NCI-H226 (cell line): ENCODE measurements around the gene RFTN2.
"Not testable (repeated sequence)": the region's sequence is repeated elsewhere in the genome, so short reads cannot be mapped to it uniquely, and the experiment has no call there.

Source experiments
- DNase-seq: peaks from one replicate; pipeline ENCODE4 v3.0.0-alpha.2; 2015

The RFTN2 gene

DNA sequence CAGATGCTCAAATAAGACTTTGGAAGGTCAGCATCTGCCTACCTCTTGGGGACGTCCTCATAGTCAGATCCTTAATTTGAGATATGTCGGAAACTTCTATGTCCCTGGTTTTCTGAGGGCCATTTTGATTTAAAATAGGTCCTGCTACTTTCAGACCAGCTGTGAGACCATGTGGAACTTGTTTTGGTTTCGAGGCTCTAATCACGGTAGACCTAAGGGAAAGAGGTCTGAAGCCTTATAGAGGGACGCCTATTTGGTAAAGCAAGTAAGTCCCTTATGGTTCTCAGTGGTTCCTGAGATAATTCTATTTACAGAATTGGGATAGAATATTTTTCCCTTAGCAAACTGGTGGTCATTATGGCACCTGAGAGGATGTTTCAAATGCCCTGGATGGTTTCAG is 75.1 kb downstream of the RFTN2 start:
- DNase-seq, result no peak

DNA sequence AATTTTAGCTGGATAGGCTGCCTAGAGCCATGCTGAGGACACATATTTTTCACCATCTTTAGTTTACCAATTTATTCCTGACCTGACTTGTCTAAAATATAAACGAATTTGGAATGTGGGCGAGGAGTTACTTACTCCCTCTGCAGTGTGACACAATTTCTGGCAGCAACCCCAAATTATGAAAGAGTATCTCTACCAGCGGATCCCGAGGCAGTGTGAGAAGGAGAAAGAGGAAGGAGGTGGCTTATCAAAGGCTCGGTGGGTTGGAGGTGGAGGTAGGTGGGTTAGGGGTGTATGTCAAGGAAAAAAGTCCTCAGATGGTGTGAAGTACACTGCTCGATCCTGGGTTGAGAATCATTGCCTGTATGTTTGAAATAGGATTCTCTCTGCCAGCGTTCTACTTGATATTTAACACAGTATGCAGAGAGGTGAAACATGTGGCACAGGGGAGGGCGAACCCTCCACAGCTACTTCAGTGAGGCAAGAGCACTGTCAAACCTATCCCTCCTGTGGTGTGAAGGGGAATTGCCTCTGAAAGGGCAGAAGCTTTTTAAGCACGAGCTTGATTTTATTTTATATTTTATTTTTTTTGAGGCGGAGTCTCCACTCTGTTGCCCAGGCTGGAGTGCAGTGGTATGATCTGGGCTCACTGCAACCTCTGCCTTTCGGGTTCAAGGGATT is 76.0 kb downstream of the RFTN2 start:
- peak; percentile 68 for DNase-seq

DNA sequence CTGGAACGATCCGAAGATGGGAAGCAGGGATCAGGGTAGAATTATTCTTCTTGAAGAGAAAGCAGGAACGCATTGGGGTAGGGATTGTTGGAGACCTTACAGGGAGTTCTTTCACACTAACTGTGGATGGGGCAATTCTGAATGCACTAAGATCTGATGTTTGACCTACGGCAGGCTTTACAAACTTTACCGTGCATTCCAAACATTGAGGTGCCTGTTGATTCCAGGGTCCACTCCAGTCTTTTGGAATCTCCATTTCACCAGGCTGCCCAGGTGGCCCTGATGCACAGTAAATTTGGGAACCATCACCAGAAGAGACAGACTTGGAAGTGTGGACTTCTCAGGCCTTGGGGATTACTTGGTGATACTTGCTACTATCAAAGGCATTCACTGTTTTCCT is 76.9 kb downstream of the RFTN2 start:
- DNase-seq, result no peak

DNA sequence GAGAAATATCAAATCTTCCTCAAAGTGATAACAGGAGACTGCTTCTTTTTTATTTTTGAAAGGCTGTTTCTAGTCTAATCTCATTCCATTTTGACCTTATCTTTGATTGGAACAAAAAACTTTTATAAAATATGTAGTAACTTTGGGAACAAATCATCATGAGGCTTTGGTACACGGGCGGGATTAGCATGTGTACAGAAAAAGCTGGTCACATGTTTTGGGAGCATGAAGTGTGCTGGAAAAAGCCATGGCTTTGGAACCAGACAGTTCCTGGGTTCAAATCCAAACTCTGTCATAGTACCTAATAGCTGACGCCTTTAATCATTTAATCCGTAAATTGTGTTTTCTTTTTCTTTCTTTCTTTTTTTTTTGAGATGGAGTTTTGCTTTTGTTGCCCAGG is 78.2 kb downstream of the RFTN2 start:
- DNase-seq, result no peak

DNA sequence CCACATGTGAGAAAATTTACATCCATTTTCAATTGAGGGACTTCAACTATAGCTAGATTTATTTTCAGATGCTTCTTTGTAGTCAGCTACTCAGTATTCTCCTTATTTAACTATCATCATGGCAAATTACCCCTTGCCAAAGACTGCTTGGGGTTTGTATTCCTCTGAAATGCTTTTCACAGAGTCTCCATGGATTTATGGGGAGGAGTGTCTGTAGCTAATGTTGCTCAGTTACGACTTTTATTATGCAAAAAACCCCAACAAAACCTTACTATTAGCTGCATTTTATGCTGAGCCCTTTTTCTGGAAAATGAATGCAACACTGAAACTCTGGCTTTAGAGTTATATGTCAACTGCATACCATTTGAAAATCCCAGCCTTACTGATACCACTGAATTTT is 78.6 kb downstream of the RFTN2 start:
- DNase-seq, result no peak

DNA sequence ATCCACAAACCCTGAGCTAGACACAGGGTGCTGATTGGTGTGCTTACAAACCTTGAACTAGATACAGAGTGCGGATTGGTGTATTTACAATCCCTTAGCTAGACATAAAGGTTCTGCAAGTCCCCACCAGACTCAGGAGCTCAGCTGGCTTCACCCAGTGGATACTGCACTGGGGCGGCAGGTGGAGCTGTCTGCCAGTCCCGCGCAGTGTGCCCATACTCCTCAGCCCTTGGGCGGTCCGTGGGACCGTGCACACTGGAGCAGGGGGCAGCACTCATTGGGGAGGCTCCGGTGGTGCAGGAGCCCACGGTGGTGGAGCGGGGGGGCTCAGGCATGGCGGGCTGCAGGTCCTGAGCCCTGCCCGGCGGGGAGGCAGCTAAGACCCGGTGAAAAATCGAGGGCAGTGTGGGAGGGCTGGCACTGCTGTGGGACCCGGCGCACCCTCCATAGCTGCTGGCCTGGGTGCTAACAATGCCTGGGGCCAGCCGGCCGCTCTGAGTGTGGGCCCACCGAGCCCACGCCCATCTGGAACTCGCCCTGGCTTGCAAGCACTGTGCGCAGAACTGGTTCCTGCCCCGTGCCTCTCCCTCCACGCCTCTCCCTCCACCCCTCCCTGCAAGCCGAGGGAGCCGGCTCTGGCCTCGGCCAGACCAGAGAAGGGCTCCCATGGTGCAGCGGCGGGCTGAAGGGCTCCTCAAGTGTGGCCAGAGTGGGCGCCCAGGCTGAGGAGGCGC is 83.9 kb downstream of the RFTN2 start:
- DNase-seq, result no peak

DNA sequence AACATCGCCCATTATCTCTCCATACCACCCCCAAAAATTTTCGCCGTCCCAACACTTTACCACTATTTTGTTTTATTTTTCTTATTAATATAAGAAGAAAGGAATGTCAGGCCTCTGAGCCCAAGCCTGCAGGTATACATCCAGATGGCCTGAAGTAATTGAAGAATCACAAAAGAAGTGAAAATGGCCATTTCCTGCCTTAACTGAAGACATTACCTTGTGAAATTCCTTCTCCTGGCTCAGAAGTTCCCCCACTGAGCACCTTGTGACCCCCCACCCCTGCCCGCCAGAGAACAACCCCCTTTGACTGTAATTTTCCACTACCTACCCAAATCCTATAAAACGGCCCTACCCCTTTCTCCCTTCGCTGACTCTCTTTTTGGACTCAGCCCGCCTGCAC is 88.1 kb downstream of the RFTN2 start:
- not testable (repeated sequence) for DNase-seq

DNA sequence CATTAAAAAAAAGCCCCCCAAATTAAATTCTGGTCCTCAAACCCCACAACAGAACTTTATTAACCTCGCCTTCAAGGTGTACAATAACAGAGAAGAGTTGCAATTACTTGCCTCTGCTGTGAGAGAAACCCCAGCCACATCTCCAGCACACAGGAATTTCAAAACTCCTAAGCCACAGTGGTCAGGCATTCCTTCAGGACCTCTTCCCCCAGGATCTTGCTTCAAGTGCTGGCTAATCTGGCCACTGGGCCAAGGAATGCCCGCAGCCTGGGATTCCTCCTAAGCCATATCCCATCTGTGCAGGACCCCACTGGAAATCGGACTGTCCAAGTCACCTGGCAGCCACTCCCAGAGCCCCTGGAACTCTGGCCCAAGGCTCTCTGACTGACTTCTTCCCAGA is 95.2 kb downstream of the RFTN2 start:
- peak; percentile 63 for DNase-seq

DNA sequence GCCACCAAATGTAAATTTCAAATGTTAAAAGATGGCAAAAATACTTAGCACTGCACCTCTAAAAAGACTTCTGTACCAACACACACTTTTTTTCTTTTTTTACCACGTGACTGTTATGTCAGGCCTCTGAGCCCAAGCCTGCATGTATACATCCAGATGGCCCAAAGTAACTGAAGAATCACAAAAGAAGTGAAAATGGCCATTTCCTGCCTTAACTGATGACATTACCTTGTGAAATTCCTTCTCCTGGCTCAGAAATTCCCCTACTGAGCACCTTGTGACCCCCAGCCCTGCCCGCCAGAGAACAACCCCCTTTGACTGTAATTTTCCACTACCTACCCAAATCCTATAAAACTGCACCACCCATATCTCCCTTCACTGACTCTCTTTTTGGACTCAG is 97.1 kb downstream of the RFTN2 start:
- not testable (repeated sequence) for DNase-seq

DNA sequence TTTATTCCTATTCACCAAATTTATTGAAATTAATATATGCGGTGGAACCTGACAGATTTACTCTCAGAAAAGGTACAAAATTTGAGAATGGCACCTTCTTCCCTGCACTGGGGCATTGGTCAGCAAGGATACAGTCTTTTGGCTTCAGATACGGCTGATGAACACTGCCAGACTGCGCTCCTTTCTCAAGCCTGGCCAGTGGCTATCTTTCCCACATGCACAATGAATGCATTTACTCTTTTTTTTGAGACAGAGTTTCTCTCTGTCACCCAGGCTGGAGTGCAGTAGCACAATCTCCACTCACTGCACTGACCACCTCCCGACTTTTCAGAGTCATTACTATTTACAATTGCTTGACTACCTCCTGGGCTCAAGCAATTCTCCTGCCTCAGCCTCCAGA is 97.9 kb downstream of the RFTN2 start:
- DNase-seq, result no peak

DNA sequence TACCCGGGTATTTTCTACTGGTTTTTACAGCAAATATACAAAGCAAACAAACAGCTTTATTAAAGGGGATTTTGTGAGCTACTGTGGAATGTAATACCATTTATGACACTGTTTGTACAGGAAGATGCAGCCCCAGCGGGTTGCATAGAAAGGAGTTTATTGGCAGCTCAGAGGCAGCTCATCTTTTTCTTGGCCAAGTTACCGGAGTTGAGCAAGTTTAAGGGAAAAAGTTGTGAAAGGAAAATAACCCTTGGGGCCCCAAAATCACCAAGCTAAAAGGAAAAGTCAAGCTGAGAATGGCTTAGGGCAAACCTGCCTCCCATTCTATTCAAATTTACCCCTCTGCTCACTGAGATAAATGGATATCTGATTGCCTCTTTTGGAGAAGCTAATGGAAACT is 98.8 kb downstream of the RFTN2 start:
- peak; percentile 86 for DNase-seq

DNA sequence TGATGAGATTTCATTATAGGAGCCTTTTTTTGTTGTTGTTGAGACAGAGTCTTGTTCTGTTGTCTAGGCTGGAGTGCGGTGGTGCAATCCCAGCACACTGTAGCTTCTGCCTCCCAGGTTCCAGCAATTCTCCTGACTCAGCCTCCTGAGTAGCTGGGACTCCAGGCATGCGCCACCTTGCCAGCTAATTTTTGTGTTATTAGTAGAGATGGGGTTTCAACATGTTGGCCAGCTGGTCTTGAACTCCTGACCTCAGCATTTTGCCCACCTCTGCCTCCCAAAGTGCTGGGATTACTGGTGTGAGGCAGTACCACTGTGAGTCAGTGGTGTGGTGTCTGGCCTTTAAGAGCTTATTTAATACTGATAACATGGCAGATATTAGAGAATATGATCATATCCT is 99.4 kb downstream of the RFTN2 start:
- peak; percentile 97 for DNase-seq

DNA sequence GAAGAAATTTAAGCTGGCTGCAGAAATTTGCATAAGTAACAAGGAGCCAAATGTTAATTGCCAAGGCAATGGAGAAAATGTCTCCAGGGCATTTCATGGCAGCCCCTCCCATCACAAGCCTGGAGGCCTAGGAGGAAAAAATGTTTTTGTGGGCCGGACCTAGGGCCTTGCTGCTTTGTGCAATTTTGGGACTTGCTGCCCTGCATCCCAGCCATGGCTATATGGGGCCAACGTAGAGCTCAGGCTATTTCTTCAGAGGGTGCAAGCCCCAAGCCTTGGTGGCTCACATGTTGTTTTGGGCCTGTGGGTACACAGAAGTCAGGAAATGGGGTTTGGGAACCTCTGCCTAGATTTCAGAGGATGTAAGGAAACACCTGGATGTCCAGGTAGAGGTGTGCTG is 101.8 kb downstream of the RFTN2 start:
- no peak for DNase-seq

DNA sequence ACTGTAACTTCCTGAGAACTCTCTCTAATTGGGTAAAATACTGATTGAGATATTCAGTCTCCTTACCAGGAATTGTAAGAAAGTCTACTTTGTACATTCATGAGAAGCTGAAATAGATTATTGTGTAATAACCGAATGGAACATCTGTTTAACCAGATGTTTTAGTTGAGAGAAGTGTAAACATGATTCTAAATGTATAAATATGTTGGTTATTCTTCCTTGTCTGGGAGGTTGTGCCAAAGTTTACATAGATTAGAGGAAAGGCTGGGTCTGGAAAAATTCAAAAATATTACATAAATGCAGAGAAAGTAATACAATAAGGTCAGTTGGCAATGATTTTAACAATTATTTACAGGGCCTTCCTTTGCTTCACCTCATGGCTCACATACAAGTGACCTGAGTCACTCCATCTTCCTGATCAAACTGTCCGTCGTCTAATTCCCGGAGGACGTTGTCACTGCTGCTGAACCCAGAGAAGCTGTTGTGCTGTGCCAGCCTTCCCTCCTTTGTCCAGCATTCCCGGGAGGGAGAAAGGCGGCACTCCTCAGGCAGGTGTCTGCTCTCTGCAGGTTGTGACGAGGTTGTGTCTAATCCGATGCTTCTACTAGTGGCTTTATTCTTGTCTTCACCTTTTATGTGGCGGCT is 103.6 kb downstream of the RFTN2 start:
- DNase-seq, result peak; percentile 58

DNA sequence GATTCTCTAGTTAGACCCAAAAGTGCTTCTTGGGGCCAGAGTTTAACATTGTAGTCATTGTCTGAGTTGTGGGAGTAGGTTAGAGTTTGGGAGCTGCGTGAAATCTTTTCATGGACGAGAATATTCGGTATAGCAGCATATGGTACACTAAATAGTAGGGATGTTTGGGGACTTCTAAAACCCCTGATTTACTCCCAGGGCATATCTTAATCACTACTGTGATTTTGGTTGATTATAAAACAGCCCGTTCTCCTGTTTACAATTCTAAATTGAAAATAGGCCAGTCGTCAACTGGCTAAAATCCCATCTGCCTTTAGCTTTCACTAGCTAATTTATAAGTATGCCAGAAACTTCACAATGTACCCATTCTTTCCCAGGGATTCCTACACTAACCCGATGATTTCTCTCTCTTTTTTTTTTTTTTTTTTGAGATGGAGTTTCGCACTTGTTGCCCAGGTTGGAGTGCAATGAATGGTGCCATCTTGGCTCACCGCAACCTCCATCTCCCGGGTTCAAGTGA is 115.2 kb downstream of the RFTN2 start:
- DNase-seq, result no peak

DNA sequence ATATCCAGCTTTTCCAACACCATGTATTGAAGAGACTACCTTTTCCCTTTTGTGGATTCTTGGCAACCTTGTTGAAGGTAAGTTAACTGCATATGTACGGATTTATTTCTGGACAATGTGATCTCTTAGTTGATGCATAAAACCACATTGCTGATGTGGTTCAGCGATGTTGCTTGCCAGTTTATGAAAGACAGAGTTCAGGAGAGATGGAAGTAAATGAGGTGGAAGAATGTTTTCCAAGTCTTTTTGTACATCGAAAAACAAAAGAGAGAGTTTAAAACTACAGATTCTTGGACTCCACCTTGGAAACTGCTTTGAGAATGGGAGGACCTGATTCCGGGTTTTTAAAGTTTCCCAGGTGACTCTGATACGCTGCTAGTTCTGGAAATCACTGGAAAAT is 115.7 kb downstream of the RFTN2 start:
- no peak for DNase-seq

DNA sequence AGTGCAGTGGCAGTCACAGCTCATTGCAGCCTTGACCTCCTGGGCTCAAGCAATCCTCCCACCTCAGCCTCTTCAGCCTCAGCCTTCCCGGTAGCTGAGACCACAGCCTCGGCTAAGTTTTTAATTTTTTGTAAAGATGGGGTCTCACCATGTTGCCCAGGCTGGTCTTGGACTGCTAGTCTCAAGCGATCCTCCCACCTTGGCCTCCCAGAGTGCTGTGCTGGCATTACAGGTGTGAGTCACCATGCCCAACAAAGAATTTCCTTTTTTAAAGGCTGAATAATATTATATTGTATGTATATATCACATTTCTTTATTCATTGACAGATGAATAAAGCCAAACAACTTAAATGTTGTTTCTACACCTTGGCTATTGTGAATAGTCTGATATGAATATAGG is 117.0 kb downstream of the RFTN2 start:
- peak; percentile 5 for DNase-seq

DNA sequence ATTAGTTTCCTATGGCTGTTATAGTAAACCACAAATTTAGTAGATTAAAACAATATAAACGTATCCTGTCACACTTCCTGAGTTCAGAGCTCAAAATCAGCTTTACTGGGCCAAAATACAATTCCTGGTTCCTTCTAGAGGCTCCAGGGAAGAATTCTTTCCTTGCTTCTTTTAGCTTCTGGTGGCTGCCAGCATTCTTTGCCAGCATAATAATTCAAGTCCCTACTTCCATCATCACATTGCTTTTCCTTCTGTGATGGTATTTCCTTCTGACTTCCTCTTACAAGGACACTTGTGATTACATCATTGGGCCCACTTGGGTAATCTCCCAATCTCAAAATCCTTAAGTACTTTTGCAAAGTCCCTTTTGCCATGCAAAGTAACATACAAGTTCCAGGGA is 118.9 kb downstream of the RFTN2 start:
- no peak for DNase-seq

DNA sequence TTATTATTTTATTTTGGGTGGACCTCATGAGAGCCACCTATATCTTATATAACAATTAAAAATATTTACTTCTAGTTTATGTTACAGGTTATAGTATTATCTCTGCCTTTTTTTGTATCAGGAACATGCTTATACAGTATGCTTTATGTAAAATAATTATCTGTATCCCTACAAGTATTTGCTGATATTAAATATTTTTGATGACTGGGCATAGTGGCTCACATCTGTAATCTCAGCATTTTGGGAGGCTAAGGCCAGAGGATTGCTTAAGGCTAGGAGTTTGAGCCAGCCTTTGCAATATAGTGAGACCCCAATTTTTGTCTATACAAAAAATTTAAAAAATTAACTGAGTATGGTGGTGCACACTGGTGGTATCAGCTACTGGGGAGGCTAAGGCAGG is 119.9 kb downstream of the RFTN2 start:
- DNase-seq, result no peak

DNA sequence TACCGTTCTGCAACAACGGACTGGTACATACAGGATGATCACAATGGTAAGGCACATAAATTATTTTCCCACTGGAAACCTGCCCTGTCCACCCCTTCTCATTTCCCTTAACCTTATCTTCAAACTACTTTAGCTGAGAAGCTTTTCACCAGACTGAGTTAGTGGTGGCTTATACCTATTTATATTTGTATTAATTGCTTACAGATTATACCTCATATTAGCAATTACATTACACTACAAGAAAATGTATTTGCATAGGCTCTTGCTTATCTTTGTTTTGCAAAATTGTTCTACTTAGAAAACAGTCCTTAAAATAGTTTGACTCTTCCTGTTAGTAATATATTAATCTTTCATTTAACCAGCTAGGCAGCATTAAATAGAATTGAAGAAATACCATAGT is 124.1 kb downstream of the RFTN2 start:
- not testable (repeated sequence) for DNase-seq

DNA sequence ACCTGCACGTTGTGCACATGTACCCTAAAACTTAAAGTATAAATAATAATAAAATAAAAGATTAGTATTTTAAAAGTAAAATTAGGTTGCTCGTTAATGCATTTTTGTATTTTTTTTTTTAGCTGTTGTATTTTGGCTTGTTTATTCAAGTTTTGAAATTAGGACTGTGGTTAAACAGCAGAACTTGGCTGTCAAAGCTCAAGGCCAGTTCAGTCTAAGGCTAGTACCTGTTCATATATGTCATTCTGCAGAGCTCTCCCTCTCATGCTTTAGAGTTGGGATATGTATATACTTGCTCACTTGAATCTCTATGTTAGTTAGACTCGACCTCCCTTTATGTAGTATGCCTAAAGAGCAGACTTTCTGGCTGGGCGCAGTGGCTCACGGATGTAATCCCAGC is 126.8 kb downstream of the RFTN2 start:
- no peak for DNase-seq

DNA sequence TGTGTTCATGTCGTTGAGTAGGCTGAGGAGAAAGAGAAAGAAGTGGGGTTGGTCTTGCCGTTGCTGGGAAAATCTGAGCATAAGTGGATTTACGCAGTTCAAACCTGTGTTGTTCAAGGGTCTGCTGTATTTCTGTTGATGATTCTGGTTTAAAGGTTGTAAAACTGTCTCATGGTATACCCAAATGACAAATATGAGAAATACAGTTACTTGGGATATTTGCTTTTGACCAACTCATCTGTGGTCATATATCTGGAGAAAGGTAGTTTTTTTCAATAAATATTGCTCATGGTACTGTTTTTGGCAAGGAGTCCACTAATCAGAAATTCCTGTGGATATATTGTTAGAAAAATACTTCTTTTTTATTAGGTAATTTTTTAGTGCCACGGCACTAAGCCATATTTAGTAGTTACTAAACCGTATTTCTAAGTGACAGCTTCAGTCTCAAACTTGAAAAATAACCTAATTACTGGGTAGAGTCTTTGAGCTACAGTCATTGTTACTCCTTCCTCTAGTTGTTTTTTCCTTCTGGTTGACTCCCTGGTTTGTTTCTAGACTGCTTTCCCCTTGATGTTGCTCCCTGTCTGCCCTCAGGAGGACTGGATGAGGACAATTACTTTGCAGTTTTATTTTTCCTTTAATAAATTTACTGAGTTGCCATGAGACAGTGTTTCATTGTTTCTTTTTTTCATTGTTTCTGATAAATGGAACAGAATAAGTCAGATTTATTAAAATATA is 128.1 kb downstream of the RFTN2 start:
- DNase-seq, result no peak

DNA sequence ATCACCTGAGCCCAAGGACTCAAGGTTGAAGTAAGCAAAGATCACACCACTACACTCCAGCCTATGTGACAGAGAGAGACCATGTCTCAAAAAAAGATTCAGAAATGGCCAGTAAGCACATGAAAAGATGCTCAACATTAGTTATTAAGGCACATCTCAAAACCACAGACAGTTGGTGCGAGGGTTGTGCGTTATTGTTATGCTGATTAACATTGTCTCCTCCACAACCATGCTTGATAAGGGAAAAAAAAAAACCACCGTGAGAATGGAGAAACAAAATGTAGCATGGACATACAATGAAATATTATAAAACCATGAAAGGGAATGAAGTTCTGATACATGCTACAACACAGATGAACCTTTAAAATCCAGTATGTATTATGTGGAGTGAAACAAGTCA is 132.2 kb downstream of the RFTN2 start:
- no peak for DNase-seq
